OCI-LY7 (cell line): ENCODE data around the gene RNF208. TPM values are rescaled to one million over a fixed set of nuclear protein-coding genes. Genes with fewer than 3 reads are reported as not detected.

ENCODE experiments used
- BruUV-seq: library from RNA; stranded (reverse); fragments of 400-500 nt; replicated peaks from 2 replicates; lab custom pipeline; 2021; lab: Mats Ljungman, UMichigan
- CTCF ChIA-PET: fragments of 300-600 bp; sonication (Branson Sonifier 250); formaldehyde crosslinking; loops from one replicate; lab custom pipeline; 2022; ENCODE audit warnings: antibody characterized with exemption; ENCODE audit not compliant: unreplicated experiment; lab: Charles Lee
- POLR2A ChIA-PET: fragments of 300-600 bp; sonication (Branson Sonifier 250); formaldehyde crosslinking; loops from one replicate; lab custom pipeline; 2022; ENCODE audit warnings: antibody characterized with exemption; lab: Charles Lee
- DNase-seq: peaks from one replicate; pipeline ENCODE4 v3.0.0-alpha.2; 2015; ENCODE audit warnings: low spot score
- H2AFZ ChIP-seq: fragments of 200-600 bp; sonication (generic), shearing (Covaris generic); 2 replicates; pipeline ENCODE4 v1.6.1; 2014; ENCODE audit warnings: mild to moderate bottlenecking, antibody characterized with exemption, low read length, moderate library complexity
- H3K27ac ChIP-seq: fragments of 200-600 bp; sonication (generic); 2 replicates; pipeline ENCODE4 v1.5.1; 2014; ENCODE audit warnings: mixed run types, low read depth, mild to moderate bottlenecking, moderate library complexity, low read length, inconsistent platforms; ENCODE audit not compliant: poor library complexity, severe bottlenecking
- H3K36me3 ChIP-seq: fragments of 200-600 bp; sonication (generic); 2 replicates; pipeline ENCODE4 v1.6.1; 2014; ENCODE audit warnings: mild to moderate bottlenecking, antibody characterized with exemption, low read length, moderate library complexity, mixed read lengths; ENCODE audit not compliant: insufficient read depth
- H3K4me1 ChIP-seq: fragments of 200-600 bp; sonication (generic); 2 replicates; pipeline ENCODE4 v1.5.1; 2014; ENCODE audit warnings: mild to moderate bottlenecking, low read length; ENCODE audit not compliant: insufficient read depth, poor library complexity, severe bottlenecking
- H3K4me2 ChIP-seq: fragments of 200-600 bp; sonication (generic); 2 replicates; pipeline ENCODE4 v1.6.1; 2014; ENCODE audit warnings: mild to moderate bottlenecking, low read length
- H3K4me3 ChIP-seq: fragments of 200-600 bp; sonication (generic); 2 replicates; pipeline ENCODE4 v1.5.1; 2014; ENCODE audit warnings: mild to moderate bottlenecking, low read depth, low read length; ENCODE audit not compliant: poor library complexity, severe bottlenecking
- H3K79me2 ChIP-seq: fragments of 200-600 bp; sonication (generic); 2 replicates; pipeline ENCODE4 v1.6.1; 2016; ENCODE audit warnings: low read depth, mild to moderate bottlenecking, low read length, moderate library complexity, mixed read lengths; ENCODE audit not compliant: insufficient read depth
- H3K9me2 ChIP-seq: fragments of 200-600 bp; sonication (generic); 2 replicates; pipeline ENCODE4 v1.6.1; 2016; ENCODE audit warnings: mild to moderate bottlenecking, low read length, mixed read lengths; ENCODE audit not compliant: insufficient read depth
- H3K9me3 ChIP-seq: fragments of 200-600 bp; sonication (generic); 2 replicates; pipeline ENCODE4 v1.6.1; 2014; ENCODE audit warnings: mild to moderate bottlenecking, mixed run types, low read length, mixed read lengths
- H4K20me1 ChIP-seq: fragments of 200-600 bp; sonication (generic); 2 replicates; pipeline ENCODE4 v1.6.1; 2014; ENCODE audit warnings: mild to moderate bottlenecking, antibody characterized with exemption, low read length, moderate library complexity, mixed read lengths; ENCODE audit not compliant: insufficient read depth
- CTCF ChIP-seq: fragments of 200-600 bp; sonication (generic); conservative IDR thresholded peaks from 2 replicates; pipeline ENCODE4 v1.5.1; 2014; ENCODE audit warnings: mild to moderate bottlenecking, antibody characterized with exemption, low read length, moderate library complexity, mixed read lengths
- EZH2phosphoT487 ChIP-seq: fragments of 200-600 bp; sonication (generic); IDR thresholded peaks from 2 replicates; pipeline ENCODE4 v1.6.1; 2018; ENCODE audit warnings: low read depth, borderline replicate concordance, mild to moderate bottlenecking, mixed run types, antibody characterized with exemption, low read length, moderate library complexity, mixed read lengths
- intact Hi-C: fragments of 100-400 bp; cut with micrococcal nuclease; formaldehyde crosslinking; loops from one replicate; pipeline ENCODE4 v1.10.0; 2022; ENCODE audit not compliant: unreplicated experiment
- total RNA-seq, 2 experiments: library from RNA; depleted of rRNA in 1 of 2; stranded (reverse); fragments of >200 nt in 1 of 2; shearing (Covaris generic) in 1 of 2; gene quantifications; 2 replicates each; pipeline ENCODE4 v1.2.3, GENCODE V29; 2014 to 2022

The RNF208 gene
- total RNA-seq, 2 experiments from 2014 or later = 0.47 to 5.5 TPM

- H3K4me2 ChIP-seq = no peak overlapping the region
- intact Hi-C loops = no loop called here
Observed at GRCh38 chr9:137228506-137228967, 6.5 kb upstream of the RNF208 start.

GRCh38 chr9:137227853-137228505 is 5.9 kb upstream of the RNF208 start:
- Histone ChIP-seq H3K79me2 (no peaks in the 10 kb centered on the region), H3K9me2 (no peaks in the 10 kb centered on the region), H3K36me3 (no peaks in the 10 kb centered on the region), H3K4me3 (no peak overlapping the region), H4K20me1 (no peaks in the 10 kb centered on the region), H2AFZ (no peak overlapping the region), H3K4me1 (peaks cover 13% of the 10 kb centered on the region), H3K4me2 (no peak overlapping the region), H3K27ac (no peak overlapping the region), H3K9me3 (no peaks in the 10 kb centered on the region)
- ChIA-PET POLR2A (interaction anchor here (0.6 kb wide), 1 partner anchor 77 kb away, joined by 5 read pairs; no protein-coding TSS in a partner anchor), CTCF (no interaction called here)
- DNase-seq = no peak
- BruUV-seq = no TSS peak
- intact Hi-C loops = loop anchor here (1.0 to 2.0 kb wide), 4 partner anchors 28 to 182 kb away; partner anchors contain the start of genes NPDC1 and TPRN
- TF ChIP-seq EZH2phosphoT487 (no peak), CTCF (peak; percentile 10; the same call in 1 of the 2 replicates)

More at GRCh38 chr9:137228506-137228967, 6.5 kb upstream of the RNF208 start:
- POLR2A ChIA-PET = no interaction called here
- no peaks in the 10 kb centered on the region for H3K79me2 ChIP-seq
- no peaks in the 10 kb centered on the region for H3K36me3 ChIP-seq
- BruUV-seq = no TSS peak
- peaks cover 11% of the 10 kb centered on the region for H3K4me1 ChIP-seq
- no peaks in the 10 kb centered on the region for H3K9me2 ChIP-seq
- DNase-seq = no peak
- H2AFZ ChIP-seq = no peak overlapping the region
- CTCF ChIA-PET = no interaction called here
- TF ChIP-seq EZH2phosphoT487 (no peak), CTCF (no peak)
- H4K20me1 ChIP-seq = no peaks in the 10 kb centered on the region
- H3K27ac ChIP-seq = no peak overlapping the region
- H3K9me3 ChIP-seq = no peaks in the 10 kb centered on the region
- no peak overlapping the region for H3K4me3 ChIP-seq
